ENCODE measurements around the gene CD300H.

Gene CD300H

GRCh38 chr17:74512624-74513091 lies 54.7 kb downstream of the CD300H start:
- TF ChIP-seq, protein P1, sequence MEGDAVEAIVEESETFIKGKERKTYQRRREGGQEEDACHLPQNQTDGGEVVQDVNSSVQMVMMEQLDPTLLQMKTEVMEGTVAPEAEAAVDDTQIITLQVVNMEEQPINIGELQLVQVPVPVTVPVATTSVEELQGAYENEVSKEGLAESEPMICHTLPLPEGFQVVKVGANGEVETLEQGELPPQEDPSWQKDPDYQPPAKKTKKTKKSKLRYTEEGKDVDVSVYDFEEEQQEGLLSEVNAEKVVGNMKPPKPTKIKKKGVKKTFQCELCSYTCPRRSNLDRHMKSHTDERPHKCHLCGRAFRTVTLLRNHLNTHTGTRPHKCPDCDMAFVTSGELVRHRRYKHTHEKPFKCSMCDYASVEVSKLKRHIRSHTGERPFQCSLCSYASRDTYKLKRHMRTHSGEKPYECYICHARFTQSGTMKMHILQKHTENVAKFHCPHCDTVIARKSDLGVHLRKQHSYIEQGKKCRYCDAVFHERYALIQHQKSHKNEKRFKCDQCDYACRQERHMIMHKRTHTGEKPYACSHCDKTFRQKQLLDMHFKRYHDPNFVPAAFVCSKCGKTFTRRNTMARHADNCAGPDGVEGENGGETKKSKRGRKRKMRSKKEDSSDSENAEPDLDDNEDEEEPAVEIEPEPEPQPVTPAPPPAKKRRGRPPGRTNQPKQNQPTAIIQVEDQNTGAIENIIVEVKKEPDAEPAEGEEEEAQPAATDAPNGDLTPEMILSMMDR (conservative IDR thresholded peaks at IDR 0.05): no peak
- no peak for TF ChIP-seq ZFX (IDR thresholded peaks at IDR 0.05)
- H3K27ac ChIP-seq: no peak overlapping the region

- no peak for TF ChIP-seq ZFX (IDR thresholded peaks at IDR 0.05)
- TF ChIP-seq, protein P1 (conservative IDR thresholded peaks at IDR 0.05): no peak
Measured at GRCh38 chr17:74512036-74512435, 55.3 kb downstream of the CD300H start.

More at GRCh38 chr17:74512036-74512435, 55.3 kb downstream of the CD300H start:
- H3K27ac ChIP-seq: no peak overlapping the region
